Chondrocyte (in vitro differentiated cells): Measurements from ENCODE around the gene CCN5. TPM values are rescaled to one million over a fixed set of nuclear protein-coding genes. Genes with fewer than 3 reads are reported as not detected.
A peak's percentile ranks its signal among the peaks of the same experiment; 100 is the strongest.

Experiments used
- DNase-seq: peaks from one replicate; pipeline ENCODE4 v3.0.0; 2021; ENCODE audit warnings: mixed read lengths, low spot score
- H3K27ac Mint-ChIP-seq: one replicate; pipeline ENCODE4 v1.8.0; 2021; ENCODE audit warnings: mild to moderate bottlenecking, moderate library complexity, mixed read lengths; ENCODE audit not compliant: unreplicated experiment
- H3K27me3 Mint-ChIP-seq: 2 replicates; pipeline ENCODE4 v1.8.0; 2021; ENCODE audit warnings: low read depth, mixed read lengths
- H3K36me3 Mint-ChIP-seq: 2 replicates; pipeline ENCODE4 v1.8.0; 2021; ENCODE audit warnings: low read depth, mixed read lengths
- H3K4me1 Mint-ChIP-seq: 2 replicates; pipeline ENCODE4 v1.8.0; 2021; ENCODE audit warnings: low read depth, mild to moderate bottlenecking, mixed read lengths
- H3K4me3 Mint-ChIP-seq: one replicate; pipeline ENCODE4 v1.8.0; 2021; ENCODE audit warnings: mild to moderate bottlenecking, moderate library complexity, mixed read lengths; ENCODE audit not compliant: unreplicated experiment
- H3K9me3 Mint-ChIP-seq: 2 replicates; pipeline ENCODE4 v1.8.0; 2021; ENCODE audit warnings: low read depth, mixed read lengths
- total RNA-seq: library from RNA; stranded (reverse); gene quantifications from 3 replicates; pipeline ENCODE4 v1.2.1, GENCODE V29; 2021
- TF ChIP-seq, protein P1 (sequence below): fragments of 200-600 bp; sonication (generic); IDR thresholded peaks from 2 replicates; pipeline ENCODE4 v1.5.0; 2021; ENCODE audit warnings: antibody characterized with exemption, mild to moderate bottlenecking, moderate library complexity

The CCN5 gene
- total RNA-seq, 1 donor from 2014 or later, result 1.7 TPM

GRCh38 chr20:44714102-44714700, 968 bp upstream of the CCN5 start:
- Mint-ChIP-seq H3K9me3 (no peaks in the 10 kb centered on the region), H3K27me3 (no peaks in the 10 kb centered on the region), H3K4me3 (no peak overlapping the region), H3K36me3 (no peaks in the 10 kb centered on the region), H3K27ac (no peak overlapping the region), H3K4me1 (peaks cover 41% of the 10 kb centered on the region)
- TF ChIP-seq, protein P1, sequence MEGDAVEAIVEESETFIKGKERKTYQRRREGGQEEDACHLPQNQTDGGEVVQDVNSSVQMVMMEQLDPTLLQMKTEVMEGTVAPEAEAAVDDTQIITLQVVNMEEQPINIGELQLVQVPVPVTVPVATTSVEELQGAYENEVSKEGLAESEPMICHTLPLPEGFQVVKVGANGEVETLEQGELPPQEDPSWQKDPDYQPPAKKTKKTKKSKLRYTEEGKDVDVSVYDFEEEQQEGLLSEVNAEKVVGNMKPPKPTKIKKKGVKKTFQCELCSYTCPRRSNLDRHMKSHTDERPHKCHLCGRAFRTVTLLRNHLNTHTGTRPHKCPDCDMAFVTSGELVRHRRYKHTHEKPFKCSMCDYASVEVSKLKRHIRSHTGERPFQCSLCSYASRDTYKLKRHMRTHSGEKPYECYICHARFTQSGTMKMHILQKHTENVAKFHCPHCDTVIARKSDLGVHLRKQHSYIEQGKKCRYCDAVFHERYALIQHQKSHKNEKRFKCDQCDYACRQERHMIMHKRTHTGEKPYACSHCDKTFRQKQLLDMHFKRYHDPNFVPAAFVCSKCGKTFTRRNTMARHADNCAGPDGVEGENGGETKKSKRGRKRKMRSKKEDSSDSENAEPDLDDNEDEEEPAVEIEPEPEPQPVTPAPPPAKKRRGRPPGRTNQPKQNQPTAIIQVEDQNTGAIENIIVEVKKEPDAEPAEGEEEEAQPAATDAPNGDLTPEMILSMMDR, result no peak
- no peak for DNase-seq

DNA sequence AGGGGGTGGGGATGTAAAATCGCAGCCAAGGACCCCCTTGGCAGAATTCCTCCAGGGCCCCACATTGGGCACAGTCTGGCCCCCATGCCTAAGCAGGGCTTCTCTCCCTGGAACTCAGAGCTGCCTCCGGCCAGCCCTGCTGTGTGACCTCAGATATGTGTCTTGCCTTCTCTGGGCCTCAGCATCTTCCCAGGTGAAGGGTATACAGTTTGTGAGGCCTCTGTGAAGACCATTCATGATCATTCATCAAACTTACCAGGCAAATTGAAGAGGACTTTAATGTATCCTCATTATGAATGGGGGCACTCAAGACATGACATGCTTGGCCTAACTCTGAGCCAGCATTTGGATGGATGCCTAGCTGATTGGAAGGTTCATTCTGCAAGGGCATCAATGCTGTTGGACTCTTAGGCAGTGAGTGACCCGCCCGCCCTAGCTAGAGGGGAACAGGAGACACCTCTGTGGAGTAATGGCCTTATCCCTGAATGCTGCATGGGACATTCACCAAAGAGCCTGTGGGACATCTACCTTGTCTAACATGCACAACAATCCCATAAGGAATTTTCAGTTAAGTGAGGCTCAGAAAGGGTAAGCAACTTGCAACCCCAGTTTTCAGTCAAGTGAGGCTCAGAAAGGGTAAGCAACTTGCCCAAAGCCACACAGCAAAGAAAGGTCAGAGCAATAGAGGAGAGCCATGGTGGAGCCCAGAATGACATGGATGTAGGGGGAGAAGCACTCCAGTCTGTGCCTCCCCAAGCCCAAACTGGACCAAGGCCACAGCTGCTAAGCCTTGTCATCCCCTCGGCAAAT, 535 bp downstream of the CCN5 start:
- Mint-ChIP-seq H3K27me3 (no peaks in the 10 kb centered on the region), H3K9me3 (no peaks in the 10 kb centered on the region), H3K36me3 (no peaks in the 10 kb centered on the region), H3K4me3 (no peak overlapping the region), H3K27ac (peak overlapping the region; percentile 81), H3K4me1 (peaks cover 49% of the 10 kb centered on the region)
- DNase-seq, result no peak
- TF ChIP-seq, protein P1, result no peak

GRCh38 chr20:44716309-44717106, 1.3 kb downstream of the CCN5 start:
- Mint-ChIP-seq H3K4me1 (peaks cover 53% of the 10 kb centered on the region), H3K27me3 (no peaks in the 10 kb centered on the region), H3K9me3 (no peaks in the 10 kb centered on the region), H3K4me3 (no peak overlapping the region), H3K36me3 (no peaks in the 10 kb centered on the region), H3K27ac (peak overlapping the region; percentile 81)
- TF ChIP-seq, protein P1, result no peak
- DNase-seq, result no peak

- no peak for DNase-seq
- Mint-ChIP-seq H3K9me3 (no peaks in the 10 kb centered on the region), H3K27ac (no peak overlapping the region), H3K36me3 (no peaks in the 10 kb centered on the region), H3K27me3 (no peaks in the 10 kb centered on the region), H3K4me1 (peaks cover 54% of the 10 kb centered on the region), H3K4me3 (no peak overlapping the region)
- TF ChIP-seq, protein P1, result peak; percentile 64
These were observed 2.8 kb downstream of the CCN5 start for GRCh38 chr20:44717986-44718385.

- Mint-ChIP-seq H3K4me3 (no peak overlapping the region), H3K4me1 (peaks cover 46% of the 10 kb centered on the region), H3K27me3 (no peaks in the 10 kb centered on the region), H3K9me3 (no peaks in the 10 kb centered on the region), H3K27ac (peak overlapping the region; percentile 95), H3K36me3 (no peaks in the 10 kb centered on the region)
- DNase-seq, result peak; percentile 90
- TF ChIP-seq, protein P1, result no peak
These were observed 4.7 kb downstream of the CCN5 start for GRCh38 chr20:44719841-44720240.
